GM19397 (cell line): ENCODE results near the gene HDGFL2.

ENCODE experiments used
- ATAC-seq: cut with Tn5 transposase; IDR thresholded peaks from one replicate; pipeline ENCODE4 v1.9.1; 2021; ENCODE audit warnings: mild to moderate bottlenecking, moderate library complexity; ENCODE audit not compliant: unreplicated experiment

Gene HDGFL2

DNA sequence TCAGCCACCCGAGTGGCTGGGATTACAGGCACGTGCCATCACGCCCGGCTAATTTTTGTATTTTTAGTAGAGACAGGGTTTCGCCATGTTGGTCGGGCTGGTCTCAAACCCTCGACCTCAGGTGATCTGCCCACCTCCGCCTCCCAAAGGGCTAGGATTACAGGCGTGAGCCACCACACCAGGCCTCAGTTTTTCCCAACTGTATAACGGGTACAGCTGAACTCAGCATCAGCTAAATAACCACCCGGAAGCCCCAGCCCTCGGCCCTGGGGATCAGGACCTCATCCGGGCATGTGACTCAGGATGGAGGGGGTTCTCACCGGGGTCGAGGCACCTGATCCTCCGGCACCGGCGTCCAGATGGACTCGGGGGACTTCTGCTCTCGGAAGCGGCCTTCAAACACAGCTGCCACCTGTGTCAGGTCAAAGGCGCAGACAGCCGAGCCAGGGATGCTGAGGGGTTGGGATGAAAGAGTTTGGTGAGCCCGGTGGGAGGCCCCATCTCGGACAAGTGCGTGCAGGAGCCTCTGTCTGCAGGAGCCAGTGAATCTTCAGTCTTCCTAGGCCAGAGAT lies 78.5 kb downstream of the HDGFL2 start:
- ATAC-seq, result no peak
